GM12873 (cell line): ENCODE results near the gene TRHDE.

ENCODE experiments used
- TF ChIP-seq, protein P1 (sequence below): IDR thresholded peaks from 2 replicates; pipeline ENCODE4 v1.5.1; 2012; ENCODE audit warnings: low read depth, mild to moderate bottlenecking, moderate library complexity, low read length, control low read depth; ENCODE audit not compliant: insufficient read depth; ENCODE audit errors: missing control alignments

Gene TRHDE

DNA sequence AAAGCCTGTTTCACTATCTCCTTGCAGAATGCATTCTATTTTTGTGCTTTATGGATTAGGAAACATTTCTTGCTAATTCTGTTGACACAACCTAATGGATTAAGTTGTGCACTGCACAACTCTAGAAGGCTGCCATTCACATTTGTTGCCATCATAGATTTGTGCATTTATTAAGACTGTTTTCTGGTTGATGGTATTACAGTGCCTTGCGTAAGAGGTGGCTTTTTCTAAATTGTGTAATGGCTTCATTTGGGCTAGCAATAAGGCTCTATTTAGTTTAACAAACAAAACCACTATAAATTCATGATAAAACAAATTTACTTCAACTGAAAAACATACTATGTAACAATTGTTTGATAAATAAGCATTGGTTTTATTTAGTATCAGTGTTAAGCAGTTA lies 175.9 kb downstream of the TRHDE start:
- TF ChIP-seq, protein P1, sequence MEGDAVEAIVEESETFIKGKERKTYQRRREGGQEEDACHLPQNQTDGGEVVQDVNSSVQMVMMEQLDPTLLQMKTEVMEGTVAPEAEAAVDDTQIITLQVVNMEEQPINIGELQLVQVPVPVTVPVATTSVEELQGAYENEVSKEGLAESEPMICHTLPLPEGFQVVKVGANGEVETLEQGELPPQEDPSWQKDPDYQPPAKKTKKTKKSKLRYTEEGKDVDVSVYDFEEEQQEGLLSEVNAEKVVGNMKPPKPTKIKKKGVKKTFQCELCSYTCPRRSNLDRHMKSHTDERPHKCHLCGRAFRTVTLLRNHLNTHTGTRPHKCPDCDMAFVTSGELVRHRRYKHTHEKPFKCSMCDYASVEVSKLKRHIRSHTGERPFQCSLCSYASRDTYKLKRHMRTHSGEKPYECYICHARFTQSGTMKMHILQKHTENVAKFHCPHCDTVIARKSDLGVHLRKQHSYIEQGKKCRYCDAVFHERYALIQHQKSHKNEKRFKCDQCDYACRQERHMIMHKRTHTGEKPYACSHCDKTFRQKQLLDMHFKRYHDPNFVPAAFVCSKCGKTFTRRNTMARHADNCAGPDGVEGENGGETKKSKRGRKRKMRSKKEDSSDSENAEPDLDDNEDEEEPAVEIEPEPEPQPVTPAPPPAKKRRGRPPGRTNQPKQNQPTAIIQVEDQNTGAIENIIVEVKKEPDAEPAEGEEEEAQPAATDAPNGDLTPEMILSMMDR: no peak

DNA sequence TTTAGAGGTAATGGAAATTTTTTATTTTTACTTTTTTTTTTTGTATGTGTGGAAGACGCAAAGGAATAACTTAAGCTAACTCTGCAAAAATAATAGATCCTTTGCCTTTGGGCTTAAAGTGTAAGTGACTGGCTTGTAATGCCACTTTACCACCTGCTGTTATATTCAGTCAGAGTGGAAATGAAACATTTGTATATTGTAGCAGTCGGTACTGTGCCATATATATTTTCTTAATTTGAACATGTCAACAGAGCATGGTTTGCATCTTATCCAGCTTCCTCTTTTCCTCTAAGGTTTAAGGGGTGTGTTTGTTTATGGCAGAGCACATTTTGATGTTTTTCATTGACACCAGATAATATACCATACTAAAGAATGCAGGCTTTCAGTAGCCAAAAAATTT lies 176.6 kb downstream of the TRHDE start:
- TF ChIP-seq, protein P1: no peak

DNA sequence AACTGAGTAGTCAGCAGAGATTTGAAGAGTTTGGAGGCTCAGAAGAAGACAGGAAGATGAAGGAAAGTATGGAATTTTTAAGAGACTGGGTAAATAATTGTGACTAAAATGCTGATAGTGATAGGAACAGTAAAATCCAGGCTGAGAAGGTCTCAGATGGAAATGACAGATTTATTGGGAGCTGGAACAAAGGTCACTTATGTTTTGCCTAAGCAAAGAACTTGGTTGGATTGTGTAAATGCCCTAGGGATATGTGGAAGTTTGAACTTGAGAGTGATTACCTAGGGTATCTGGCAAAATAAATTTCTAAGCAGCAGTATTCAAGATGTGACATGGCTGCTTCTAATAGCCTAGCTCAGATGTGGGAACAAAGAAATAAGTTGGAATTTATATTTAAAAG lies 180.9 kb downstream of the TRHDE start:
- TF ChIP-seq, protein P1: no peak

DNA sequence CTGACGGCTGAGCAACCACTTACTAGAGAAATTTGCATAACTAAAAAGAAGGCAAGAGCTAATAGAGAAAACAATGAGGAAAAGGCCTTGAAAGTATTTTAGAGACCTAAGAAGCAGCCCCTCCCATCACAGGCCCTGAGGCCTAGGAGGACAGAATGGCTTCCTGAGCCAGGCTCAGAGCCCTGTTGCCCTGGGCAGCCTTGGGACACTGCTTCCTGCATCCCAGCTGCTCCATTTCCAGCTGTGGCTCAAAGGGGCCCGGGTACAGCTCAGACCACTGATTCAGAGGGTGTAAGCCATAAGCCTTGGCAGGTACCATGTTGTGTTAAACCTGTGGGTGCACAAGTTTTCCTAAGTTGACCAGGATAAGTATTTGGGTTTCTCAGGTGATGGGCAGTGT lies 181.4 kb downstream of the TRHDE start:
- TF ChIP-seq, protein P1: no peak

DNA sequence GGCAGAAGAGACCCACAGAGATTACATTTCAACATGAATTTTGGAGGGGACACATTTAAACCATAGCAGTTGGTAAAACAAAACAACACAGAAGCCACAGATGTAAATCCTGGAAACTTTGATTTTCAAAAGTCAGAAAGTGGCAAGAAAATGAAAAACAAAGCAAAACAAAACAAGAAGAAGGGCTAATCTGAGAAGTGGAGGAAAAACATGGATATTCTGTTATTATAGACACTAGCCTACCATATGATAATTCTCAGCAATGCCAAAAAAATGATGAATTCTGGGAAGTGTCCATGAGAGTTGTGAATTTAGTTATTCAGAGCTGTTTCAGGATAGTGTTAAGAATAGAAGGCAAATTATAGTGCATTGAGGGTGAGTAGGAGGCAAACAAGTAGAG lies 192.3 kb downstream of the TRHDE start:
- TF ChIP-seq, protein P1: no peak

DNA sequence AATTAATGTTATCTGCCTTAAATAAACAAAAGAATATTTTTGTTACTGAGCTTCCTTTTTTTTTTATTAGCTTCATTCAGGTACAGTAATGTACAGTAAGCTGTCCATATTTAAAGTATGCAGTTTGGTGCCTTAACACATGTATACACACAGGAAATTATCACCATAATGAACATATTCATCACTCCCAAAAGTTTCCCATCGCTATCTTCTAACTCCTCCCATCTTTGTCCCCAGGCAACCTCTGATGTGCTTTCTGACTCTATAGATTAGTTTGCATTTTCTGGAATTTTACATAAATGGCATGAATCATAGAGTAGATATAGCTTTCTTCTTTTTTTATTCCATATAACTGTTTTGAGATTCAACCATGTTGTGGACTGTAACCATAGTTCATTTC lies 193.0 kb downstream of the TRHDE start:
- TF ChIP-seq, protein P1: no peak

DNA sequence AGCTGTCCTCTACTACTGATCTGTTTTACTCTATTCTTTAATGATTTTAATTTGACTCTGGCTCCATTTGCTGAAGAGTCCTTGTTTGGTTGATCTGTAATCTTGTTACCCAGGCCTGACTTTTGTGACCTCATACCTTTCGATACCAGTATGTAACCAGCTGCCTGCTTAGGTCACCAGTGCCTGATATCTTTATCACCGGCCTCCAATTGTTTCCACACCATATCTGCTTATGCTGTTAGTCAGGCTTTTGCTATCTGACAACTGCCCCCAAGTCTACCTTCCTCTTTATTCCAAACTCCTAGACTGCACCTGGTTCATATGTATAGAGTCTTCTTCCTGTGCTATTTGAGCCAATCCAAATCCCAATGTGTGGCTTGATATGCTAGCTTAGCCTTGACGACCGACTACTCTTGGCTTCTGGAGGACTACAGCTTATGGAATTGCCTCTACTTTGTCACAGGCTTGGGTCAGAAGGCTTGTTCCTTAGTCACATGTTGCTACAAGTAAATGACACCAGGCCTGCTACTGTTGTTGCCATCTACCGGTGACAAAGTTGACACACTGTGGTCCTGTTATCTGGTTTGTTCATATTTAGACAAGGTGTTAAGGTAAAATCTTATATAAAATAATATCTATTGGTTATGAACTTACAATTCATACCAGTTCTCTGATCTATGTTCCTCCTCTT lies 193.9 kb downstream of the TRHDE start:
- TF ChIP-seq, protein P1: no peak
